Heart left ventricle (tissue), 16 donors: ENCODE results near the gene TDRD9. TPM values are rescaled to one million over a fixed set of nuclear protein-coding genes. Genes with fewer than 3 reads are reported as not detected.

Experiments used
- ATAC-seq, 4 donors: fragments of 200-7000 bp; cut with Tn5 transposase; one replicate each; pipeline ENCODE4 v1.9.1; 2020 to 2022; ENCODE audit warnings: moderate library complexity in 4 of 4, mild to moderate bottlenecking in 3 of 4, moderate number of reproducible peaks in 1 of 4
- DNase-seq, 5 donors: peaks; one replicate each; pipeline ENCODE4 v3.0.0-alpha.2; 2020
- H3K27ac ChIP-seq, 12 donors: fragments of 200-600 bp; sonication (generic) in 4 of 12; one replicate each; pipeline versions ENCODE4 v1.5.0 to v1.8.0; 2016 to 2022; ENCODE audit warnings: mild to moderate bottlenecking in 2 of 12
- H3K27me3 ChIP-seq, 9 donors: fragments of 200-600 bp; sonication (generic) in 2 of 9; one replicate each; pipeline versions ENCODE4 v1.5.1 to v1.8.0; 2016 to 2022; ENCODE audit warnings: mild to moderate bottlenecking in 3 of 9
- H3K36me3 ChIP-seq, 9 donors: fragments of 200-600 bp; sonication (generic) in 2 of 9; one replicate each; pipeline versions ENCODE4 v1.5.0 to v1.8.0; 2018 to 2022; ENCODE audit warnings: mild to moderate bottlenecking in 2 of 9
- H3K4me1 ChIP-seq, 12 donors: fragments of 200-600 bp; sonication (generic) in 4 of 12; one replicate each; pipeline versions ENCODE4 v1.5.0 to v1.8.0; 2016 to 2022; ENCODE audit warnings: mild to moderate bottlenecking in 3 of 12
- H3K4me3 ChIP-seq, 12 donors: fragments of 200-600 bp; sonication (generic) in 4 of 12; one replicate each; pipeline versions ENCODE4 v1.5.0 to v1.8.0; 2017 to 2022; ENCODE audit warnings: mild to moderate bottlenecking in 9 of 12, moderate library complexity in 4 of 12
- H3K9me3 ChIP-seq, 12 donors: fragments of 200-600 bp; sonication (generic) in 4 of 12; one replicate each; pipeline versions ENCODE4 v1.5.0 to v1.8.0; 2016 to 2022; ENCODE audit warnings: mild to moderate bottlenecking in 1 of 12
- CTCF ChIP-seq, 12 donors: fragments of 200-600 bp; sonication (generic) in 4 of 12; IDR thresholded peaks; one replicate each; pipeline versions ENCODE4 v1.5.0 to v1.8.0; 2018 to 2022; ENCODE audit warnings: antibody characterized with exemption in 12 of 12, mild to moderate bottlenecking in 5 of 12
- POLR2A ChIP-seq, 2 donors: fragments of 450-650 bp; IDR thresholded peaks; one replicate each; pipeline ENCODE4 v1.6.1; 2017; ENCODE audit warnings: antibody characterized with exemption in 2 of 2, mild to moderate bottlenecking in 2 of 2, moderate library complexity in 2 of 2
- WGBS, 4 donors: extraction: QIAGEN DNeasy Blood & Tissue Kit in 2 of 4; methylation state at CpG; one replicate each; pipeline versions ENCODE4 v1.1.5 to v1.1.7; 2013 to 2018; 5-methylcytosine and 5-hydroxymethylcytosine counted together
- intact Hi-C, 10 donors: fragments of 100-400 bp; cut with DNase I; formaldehyde crosslinking; loops; one replicate each; pipeline versions ENCODE4 v1.11.1 to v1.14.2; 2022
- polyA plus RNA-seq, 2 donors: library from polyadenylated mRNA; stranded (reverse); fragments of 200-250 nt; gene quantifications; one replicate each; pipeline ENCODE4 v1.2.3, GENCODE V29; 2013
- total RNA-seq, 9 donors: library from RNA; depleted of rRNA in 2 of 9; stranded (reverse); fragments of >200 nt in 2 of 9; fragmentation: NEBNext Ultra II Directional in 3 of 9; extraction: Animal tissue kit (Norgen Biotek cat#: 25700) in 3 of 9; gene quantifications; one replicate each; pipeline versions ENCODE4 v1.1.0 to v1.2.4, GENCODE V29; 2016 to 2023
- donor health status: ischemic (EF 13 %, LVEDD 7.1; RV severe dilation, severe dysfunction).
- donor health status: healthy with polysubstance abuse.
- donor health status: DM: no; HTN: yes; CAD: no.
- donor health status: DM: no; HTN: no; CAD: no.
- donor health status: ischemic (EF 25% LVEDD 6.9; RV normal size, moderate dysfunction).
- donor health status: ischemic (EF 25% LVEDD 5.7; RV mildly dilated, moderate dysfunction).
- donor health status: healthy.
- donor health status: DM: yes; HTN: yes; CAD: no.
- donor health status: ischemic (EF 35%, LVEDD 5.7; RV mildly dilated, moderate dysfunction).
- donor health status: nonischemic (EF 11% LVEDD 7.7; RV severe dilation, severe dysfunction).
- donor health status: DM: yes; HTN: yes; CAD: no.
- donor health status: PGD.
- donor health status: ischemic (EF 29% LVEDD 5.4; RV normal size, mild dysfunction).
- donor health status: nonischemic (EF 23%, LVEDD 6.1; RV moderate dilation, normal function).

Gene TDRD9
- total and polyA plus RNA-seq, 11 donors: 1.1 to 9.6 (median 2.1) TPM

GRCh38 chr14:103923863-103924262, 4.4 kb upstream of the TDRD9 start:
- Histone ChIP-seq H3K9me3 (no peaks in the 10 kb centered on the region), H3K36me3 (no peaks in the 10 kb centered on the region), H3K4me1 (peaks cover 2 to 31% (median 20%) of the 10 kb centered on the region in 12 donors), H3K4me3 (no peak overlapping the region), H3K27me3 (peaks cover 0 to 4% (median 0%) of the 10 kb centered on the region in 9 donors), H3K27ac (peak overlapping the region in 9 of 12 donors; percentile 14 to 78 (median 54))
- TF ChIP-seq CTCF (IDR thresholded peaks at IDR 0.05): no peak
- TF ChIP-seq POLR2A (IDR thresholded peaks at IDR 0.05): no peak
- DNase-seq (peak in 4 of 5 donors; percentile 61 to 80 (median 71)), ATAC-seq (peak; percentile 69 to 81 (median 78))
- WGBS, 4 donors: 1 to 2% (median 1%) methylated on average over 6 of the region's 6 CpGs
- intact Hi-C loops: no loop called here

- WGBS, 4 donors: 83 to 90% (median 86%) methylated on average over 5 of the region's 5 CpGs
- TF ChIP-seq CTCF (IDR thresholded peaks at IDR 0.05) (no peak), POLR2A (IDR thresholded peaks at IDR 0.05) (no peak)
- no peak for ATAC-seq
- DNase-seq: no peak
- no peak overlapping the region for H3K4me3 ChIP-seq
- H3K9me3 ChIP-seq: no peaks in the 10 kb centered on the region
- no peak overlapping the region for H3K27ac ChIP-seq
- H3K4me1 ChIP-seq: peaks cover under 1 to 17% (median 8%) of the 10 kb centered on the region in 12 donors
- H3K27me3 ChIP-seq: peaks cover 0 to 4% (median 0%) of the 10 kb centered on the region in 9 donors
- intact Hi-C loops: no loop called here
- H3K36me3 ChIP-seq: no peaks in the 10 kb centered on the region
These were observed 2.9 kb upstream of the TDRD9 start for GRCh38 chr14:103925316-103925715.

GRCh38 chr14:103927566-103927965, 690 bp upstream of the TDRD9 start:
- 92 to 94% (median 93%) methylated on average over 18 of the region's 18 CpGs for WGBS, 4 donors
- Histone ChIP-seq H3K36me3 (no peaks in the 10 kb centered on the region), H3K4me1 (peaks cover 0 to 19% (median 0%) of the 10 kb centered on the region in 12 donors), H3K9me3 (no peaks in the 10 kb centered on the region), H3K27me3 (peaks cover 0 to 4% (median 0%) of the 10 kb centered on the region in 9 donors), H3K27ac (no peak overlapping the region), H3K4me3 (no peak overlapping the region)
- no peak for TF ChIP-seq CTCF (IDR thresholded peaks at IDR 0.05)
- TF ChIP-seq POLR2A (IDR thresholded peaks at IDR 0.05): no peak
- no peak for ATAC-seq
- DNase-seq: no peak
- intact Hi-C loops: no loop called here

GRCh38 chr14:103930051-103930604, 1.9 kb downstream of the TDRD9 start:
- ATAC-seq (no peak), DNase-seq (no peak)
- WGBS, 4 donors: 84 to 90% (median 88%) methylated on average over 14 of the region's 14 CpGs
- H3K4me3 ChIP-seq: no peak overlapping the region
- no peak overlapping the region for H3K27ac ChIP-seq
- peaks cover 0 to 6% (median 0%) of the 10 kb centered on the region in 9 donors for H3K36me3 ChIP-seq
- H3K4me1 ChIP-seq: peaks cover 0 to 8% (median 0%) of the 10 kb centered on the region in 12 donors
- TF ChIP-seq POLR2A (IDR thresholded peaks at IDR 0.05): no peak
- H3K9me3 ChIP-seq: no peaks in the 10 kb centered on the region
- intact Hi-C loops: no loop called here
- peaks cover 0 to 4% (median 0%) of the 10 kb centered on the region in 9 donors for H3K27me3 ChIP-seq
